Endometrium (tissue), 2 donors: ENCODE measurements around the gene BCCIP.

ENCODE experiments used
- FAIRE-seq: peaks from 2 replicates; lab custom pipeline; 2012; peaks lifted over from hg19 to GRCh38; lab: Jason Lieb, UNC
- donor health status: control.
- donor health status: control.

BCCIP gene

GRCh38 chr10:125844751-125845221 lies 21.4 kb downstream of the BCCIP start:
- no peak for FAIRE-seq

GRCh38 chr10:125845617-125846016 lies 22.3 kb downstream of the BCCIP start:
- FAIRE-seq: no peak

- FAIRE-seq: no peak
These were observed 23.5 kb downstream of the BCCIP start for GRCh38 chr10:125846894-125847293.

GRCh38 chr10:125848371-125848770 lies 25.0 kb downstream of the BCCIP start:
- no peak for FAIRE-seq

GRCh38 chr10:125848857-125849256 lies 25.5 kb downstream of the BCCIP start:
- FAIRE-seq: no peak

GRCh38 chr10:125849448-125849847 lies 26.1 kb downstream of the BCCIP start:
- no peak for FAIRE-seq

GRCh38 chr10:125850766-125851731 lies 27.7 kb downstream of the BCCIP start:
- FAIRE-seq: no peak

GRCh38 chr10:125852487-125852886 lies 29.1 kb downstream of the BCCIP start:
- no peak for FAIRE-seq

GRCh38 chr10:125857185-125857760 lies 33.9 kb downstream of the BCCIP start:
- no peak for FAIRE-seq

- no peak for FAIRE-seq
These were observed 35.9 kb downstream of the BCCIP start for GRCh38 chr10:125859128-125859817.

GRCh38 chr10:125865120-125865519 lies 41.8 kb downstream of the BCCIP start:
- no peak for FAIRE-seq

- FAIRE-seq: no peak
These were observed 43.2 kb downstream of the BCCIP start for GRCh38 chr10:125866421-125867029.

- peak; percentile 78 for FAIRE-seq
These were observed 45.1 kb downstream of the BCCIP start for GRCh38 chr10:125868372-125868975.

- no peak for FAIRE-seq
These were observed 48.0 kb downstream of the BCCIP start for GRCh38 chr10:125871338-125871737.

- no peak for FAIRE-seq
These were observed 55.9 kb downstream of the BCCIP start for GRCh38 chr10:125878957-125879835.

- no peak for FAIRE-seq
These were observed 57.4 kb downstream of the BCCIP start for GRCh38 chr10:125880719-125881118.

GRCh38 chr10:125881192-125881591 lies 57.8 kb downstream of the BCCIP start, which contains the start of gene DHX32:
TSS of gene DHX32 (minus strand) at chr10:125881292. CDS start at chr10:125880824, 468 bp downstream.
- FAIRE-seq: no peak

GRCh38 chr10:125882596-125882995 lies 59.2 kb downstream of the BCCIP start:
- no peak for FAIRE-seq

- FAIRE-seq: no peak
These were observed 59.9 kb downstream of the BCCIP start for GRCh38 chr10:125883211-125883610.
